ENCODE results near the gene CHKB.

CHKB gene

GRCh38 chr22:50529897-50530579 is 52.6 kb downstream of the CHKB start, which contains the start of gene TYMP:
TSS of gene TYMP (minus strand) at chr22:50530012. CDS start at chr22:50529709, 303 bp downstream.
- no peak for TF ChIP-seq GATA3 (IDR thresholded peaks at IDR 0.05; ENCODE audit: low read depth, low read length)
- no peak for TF ChIP-seq GATA2 (IDR thresholded peaks at IDR 0.05; ENCODE audit: low read depth, low read length)

GRCh38 chr22:50529416-50529896 is 53.2 kb downstream of the CHKB start:
- TF ChIP-seq GATA3 (IDR thresholded peaks at IDR 0.05; ENCODE audit: low read depth, low read length): no peak
- TF ChIP-seq GATA2 (IDR thresholded peaks at IDR 0.05; ENCODE audit: low read depth, low read length): no peak
